ENCODE data around the gene TANGO6.

- TF ChIP-seq, protein P1, sequence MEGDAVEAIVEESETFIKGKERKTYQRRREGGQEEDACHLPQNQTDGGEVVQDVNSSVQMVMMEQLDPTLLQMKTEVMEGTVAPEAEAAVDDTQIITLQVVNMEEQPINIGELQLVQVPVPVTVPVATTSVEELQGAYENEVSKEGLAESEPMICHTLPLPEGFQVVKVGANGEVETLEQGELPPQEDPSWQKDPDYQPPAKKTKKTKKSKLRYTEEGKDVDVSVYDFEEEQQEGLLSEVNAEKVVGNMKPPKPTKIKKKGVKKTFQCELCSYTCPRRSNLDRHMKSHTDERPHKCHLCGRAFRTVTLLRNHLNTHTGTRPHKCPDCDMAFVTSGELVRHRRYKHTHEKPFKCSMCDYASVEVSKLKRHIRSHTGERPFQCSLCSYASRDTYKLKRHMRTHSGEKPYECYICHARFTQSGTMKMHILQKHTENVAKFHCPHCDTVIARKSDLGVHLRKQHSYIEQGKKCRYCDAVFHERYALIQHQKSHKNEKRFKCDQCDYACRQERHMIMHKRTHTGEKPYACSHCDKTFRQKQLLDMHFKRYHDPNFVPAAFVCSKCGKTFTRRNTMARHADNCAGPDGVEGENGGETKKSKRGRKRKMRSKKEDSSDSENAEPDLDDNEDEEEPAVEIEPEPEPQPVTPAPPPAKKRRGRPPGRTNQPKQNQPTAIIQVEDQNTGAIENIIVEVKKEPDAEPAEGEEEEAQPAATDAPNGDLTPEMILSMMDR (IDR thresholded peaks at IDR 0.05; ENCODE audit: low read depth, low read length, poor library complexity, severe bottlenecking), result no peak
- TF ChIP-seq EZH2phosphoT487 (IDR thresholded peaks at IDR 0.05; ENCODE audit: borderline replicate concordance, low read length), result no peak
Measured at GRCh38 chr16:69048328-69049120, 205.2 kb downstream of the TANGO6 start.

All from DOHH2 (cell line).